GM23338 (cell line): ENCODE results near the gene KCNMA1. TPM values are rescaled to one million over a fixed set of nuclear protein-coding genes. Genes with fewer than 3 reads are reported as not detected.

ENCODE experiments used
- ATAC-seq: fragments of 200-7000 bp; cut with Tn5 transposase; 3 replicates; pipeline ENCODE4 v1.9.1; 2020
- DNase-seq: peaks from one replicate; pipeline ENCODE4 v3.0.0-alpha.2; 2015; ENCODE audit warnings: low spot score
- H2AFZ ChIP-seq: fragments of 200-600 bp; sonication (generic); 2 replicates; pipeline ENCODE4 v1.8.0; 2016; ENCODE audit warnings: antibody characterized with exemption, mild to moderate bottlenecking, moderate library complexity
- H3F3A ChIP-seq: fragments of 200-600 bp; sonication (generic); replicated peaks from 2 replicates; pipeline ENCODE4 v1.8.0; 2017; ENCODE audit warnings: antibody characterized with exemption, mixed run types, low read depth
- H3K27ac ChIP-seq: fragments of 200-600 bp; sonication (generic); 2 replicates; pipeline ENCODE4 v1.6.1; 2016; ENCODE audit warnings: low read depth
- H3K27me3 ChIP-seq: fragments of 200-600 bp; sonication (generic); 2 replicates; pipeline ENCODE4 v1.8.0; 2016; ENCODE audit warnings: mild to moderate bottlenecking, mixed run types, moderate library complexity; ENCODE audit not compliant: insufficient read depth
- H3K36me3 ChIP-seq: fragments of 200-600 bp; sonication (generic); 2 replicates; pipeline ENCODE4 v1.8.0; 2016; ENCODE audit warnings: mild to moderate bottlenecking; ENCODE audit not compliant: insufficient read depth
- H3K4me1 ChIP-seq: fragments of 200-600 bp; sonication (generic); 2 replicates; pipeline ENCODE4 v1.8.0; 2016; ENCODE audit warnings: mild to moderate bottlenecking, moderate library complexity; ENCODE audit not compliant: insufficient read depth
- H3K4me2 ChIP-seq: fragments of 200-600 bp; sonication (generic); 2 replicates; pipeline ENCODE4 v1.7.1; 2017; ENCODE audit warnings: mixed run types
- H3K4me3 ChIP-seq: fragments of 200-600 bp; sonication (generic); 2 replicates; pipeline ENCODE4 v1.6.1; 2016; ENCODE audit warnings: mixed run types
- H3K79me2 ChIP-seq: fragments of 200-600 bp; sonication (generic); replicated peaks from 2 replicates; pipeline ENCODE4 v1.8.0; 2017; ENCODE audit warnings: mild to moderate bottlenecking; ENCODE audit not compliant: insufficient read depth
- H3K9me2 ChIP-seq: fragments of 200-600 bp; sonication (generic); 2 replicates; pipeline ENCODE4 v1.8.0; 2017; ENCODE audit not compliant: insufficient read depth
- H4K20me1 ChIP-seq: fragments of 200-600 bp; sonication (generic); replicated peaks from 2 replicates; pipeline ENCODE4 v1.8.0; 2017; ENCODE audit warnings: mild to moderate bottlenecking; ENCODE audit not compliant: insufficient read depth
- H3K27ac Mint-ChIP-seq: 2 replicates; pipeline ENCODE4 v1.8.0; 2020; ENCODE audit warnings: inconsistent platforms, mild to moderate bottlenecking, moderate library complexity, mixed read lengths
- H3K27me3 Mint-ChIP-seq: 3 replicates; pipeline ENCODE4 v1.8.0; 2022; ENCODE audit warnings: low read depth, mild to moderate bottlenecking, moderate library complexity, mixed read lengths, inconsistent platforms; ENCODE audit not compliant: insufficient read depth, poor library complexity
- H3K36me3 Mint-ChIP-seq: 3 replicates; pipeline ENCODE4 v1.8.0; 2021; ENCODE audit warnings: low read depth, mild to moderate bottlenecking, inconsistent platforms, moderate library complexity, mixed read lengths
- H3K4me1 Mint-ChIP-seq: 3 replicates; pipeline ENCODE4 v1.8.0; 2020; ENCODE audit warnings: mild to moderate bottlenecking, inconsistent platforms, mixed read lengths
- H3K4me3 Mint-ChIP-seq: 3 replicates; pipeline ENCODE4 v1.8.0; 2021; ENCODE audit warnings: moderate library complexity, mild to moderate bottlenecking, inconsistent platforms, mixed read lengths
- H3K9me3 Mint-ChIP-seq: 3 replicates; pipeline ENCODE4 v1.8.0; 2020; ENCODE audit warnings: moderate library complexity, mild to moderate bottlenecking, inconsistent platforms, mixed read lengths
- CREB1 ChIP-seq: fragments of 250-450 bp; sonication (Bioruptor Pico); IDR thresholded peaks from 2 replicates; pipeline ENCODE4 v1.5.0; 2020; ENCODE audit warnings: low read depth, mild to moderate bottlenecking, moderate library complexity
- CTCF ChIP-seq, 2 experiments: fragments of 200-600 bp in 1 of 2; sonication (generic) in 1 of 2; conservative IDR thresholded peaks; 2 replicates each; pipeline versions ENCODE4 v1.5.1 to v1.6.1; 2016 to 2017; ENCODE audit warnings: antibody characterized with exemption in 2 of 2, low read depth in 2 of 2, mild to moderate bottlenecking in 2 of 2, moderate library complexity in 1 of 2
- EZH2 ChIP-seq: fragments of 200-600 bp; sonication (generic); IDR thresholded peaks from one replicate; pipeline ENCODE4 v1.8.0; 2017; ENCODE audit warnings: antibody characterized with exemption, mild to moderate bottlenecking, low read depth; ENCODE audit not compliant: unreplicated experiment
- EZH2phosphoT487 ChIP-seq: fragments of 200-600 bp; sonication (generic); IDR thresholded peaks from one replicate; pipeline ENCODE4 v1.8.1; 2018; ENCODE audit warnings: antibody characterized with exemption; ENCODE audit not compliant: unreplicated experiment
- JUNB ChIP-seq: IDR thresholded peaks from one replicate; pipeline ENCODE4 v1.6.1; 2016; ENCODE audit warnings: antibody characterized with exemption; ENCODE audit not compliant: unreplicated experiment
- NANOG ChIP-seq: IDR thresholded peaks from 2 replicates; pipeline ENCODE4 v1.6.1; 2016; ENCODE audit warnings: antibody characterized with exemption, borderline replicate concordance
- POLR2AphosphoS5 ChIP-seq: IDR thresholded peaks from 2 replicates; pipeline ENCODE4 v1.6.1; 2016; ENCODE audit warnings: antibody characterized with exemption, low read depth
- REST ChIP-seq: IDR thresholded peaks from one replicate; pipeline ENCODE4 v1.6.1; 2018; ENCODE audit warnings: antibody characterized with exemption; ENCODE audit not compliant: unreplicated experiment
- STAT1 ChIP-seq: IDR thresholded peaks from one replicate; pipeline ENCODE4 v1.6.1; 2016; ENCODE audit warnings: antibody characterized with exemption; ENCODE audit not compliant: unreplicated experiment
- ZNF114 ChIP-seq: fragments of 250-450 bp; sonication (Bioruptor Pico); IDR thresholded peaks from 2 replicates; pipeline ENCODE4 v1.5.0; 2020; ENCODE audit warnings: mild to moderate bottlenecking, moderate library complexity
- ZNF331 ChIP-seq: fragments of 250-450 bp; sonication (Bioruptor Pico); IDR thresholded peaks from 2 replicates; pipeline ENCODE4 v1.5.0; 2020; ENCODE audit warnings: low read depth, mild to moderate bottlenecking, moderate library complexity
- ZNF462 ChIP-seq: fragments of 250-450 bp; sonication (Bioruptor Pico); IDR thresholded peaks from 2 replicates; pipeline ENCODE4 v1.5.0; 2020; ENCODE audit warnings: mild to moderate bottlenecking, moderate library complexity
- polyA plus RNA-seq: library from polyadenylated mRNA; unstranded; fragments of >200 nt; fragmentation: Nextera tagmentation; extraction: Ambion mirVana; gene quantifications from 2 replicates; pipeline ENCODE4 v1.2.1, GENCODE V29; 2016
- total RNA-seq: library from RNA; depleted of rRNA; stranded (reverse); fragments of >200 nt; shearing (Covaris generic); gene quantifications from 2 replicates; pipeline ENCODE4 v1.2.3, GENCODE V29; 2014
- TF ChIP-seq, protein P1 (sequence below): IDR thresholded peaks from 2 replicates; pipeline ENCODE4 v1.6.1; 2016; ENCODE audit warnings: antibody characterized with exemption

Gene KCNMA1
- total and polyA plus RNA-seq, 2 experiments from 2014 or later, result 8.2 to 9.0 TPM

DNA sequence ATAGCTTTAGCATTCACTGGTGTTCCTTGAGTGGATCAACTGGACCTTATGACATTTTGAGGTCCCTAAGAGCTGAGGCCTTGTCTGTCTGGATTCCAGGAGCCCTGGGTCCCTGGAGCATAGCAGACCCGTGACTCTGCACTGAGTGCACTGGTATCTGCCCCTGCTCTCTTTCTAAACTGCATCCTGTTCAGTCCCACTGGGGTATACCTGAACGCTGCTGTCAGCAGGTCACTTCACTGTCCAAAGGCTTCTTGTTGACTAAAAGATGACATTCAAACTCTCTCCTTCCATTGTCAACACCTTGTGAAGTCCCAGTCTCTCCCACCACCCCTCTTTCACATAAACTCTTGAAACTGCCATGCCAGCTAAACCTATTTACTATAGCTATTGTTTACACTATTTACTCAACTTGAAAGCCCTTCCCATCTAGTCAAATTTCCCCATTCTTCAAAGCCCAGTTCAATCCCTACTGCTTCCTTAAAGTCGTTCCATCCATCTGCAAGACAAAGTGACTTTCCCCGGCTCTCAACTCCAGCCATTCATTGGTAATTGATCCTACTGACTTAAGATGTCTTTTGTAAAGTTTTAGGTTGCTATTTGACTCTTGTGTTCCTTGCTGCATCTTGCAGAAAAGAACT lies 523.3 kb downstream of the KCNMA1 start:
- H3K4me1 Mint-ChIP-seq, result peaks cover 53% of the 10 kb centered on the region
- no peak overlapping the region for H2AFZ ChIP-seq
- DNase-seq (peak; percentile 87), ATAC-seq (peak; percentile 78)
- TF ChIP-seq STAT1 (no peak), CTCF (conservative IDR thresholded peaks at IDR 0.05; ENCODE audit: low read depth in 2 of 2) (no peak), CREB1 (CRISPR knock-in tag) (no peak), EZH2phosphoT487 (no peak), ZNF114 (no peak), JUNB (no peak), ZNF331 (CRISPR knock-in tag) (no peak), ZNF462 (CRISPR knock-in tag) (peak; percentile 39; the same call in 1 of the 2 replicates), NANOG (peak; percentile 98), POLR2AphosphoS5 (no peak), REST (no peak), EZH2 (no peak)
- TF ChIP-seq, protein P1, sequence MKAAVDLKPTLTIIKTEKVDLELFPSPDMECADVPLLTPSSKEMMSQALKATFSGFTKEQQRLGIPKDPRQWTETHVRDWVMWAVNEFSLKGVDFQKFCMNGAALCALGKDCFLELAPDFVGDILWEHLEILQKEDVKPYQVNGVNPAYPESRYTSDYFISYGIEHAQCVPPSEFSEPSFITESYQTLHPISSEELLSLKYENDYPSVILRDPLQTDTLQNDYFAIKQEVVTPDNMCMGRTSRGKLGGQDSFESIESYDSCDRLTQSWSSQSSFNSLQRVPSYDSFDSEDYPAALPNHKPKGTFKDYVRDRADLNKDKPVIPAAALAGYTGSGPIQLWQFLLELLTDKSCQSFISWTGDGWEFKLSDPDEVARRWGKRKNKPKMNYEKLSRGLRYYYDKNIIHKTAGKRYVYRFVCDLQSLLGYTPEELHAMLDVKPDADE, result no peak
- 0 out of 2 replicates have a peak overlapping the region, but pooled peaks have one; percentile 4 for H3K27ac Mint-ChIP-seq
- H3K79me2 ChIP-seq, result no peaks in the 10 kb centered on the region
- peak overlapping the region; percentile 9; the same call in 1 of the 2 replicates for H3K4me3 ChIP-seq
- peak overlapping the region; percentile 45 for H3K4me3 Mint-ChIP-seq
- H3K36me3 ChIP-seq, result no peaks in the 10 kb centered on the region
- no peaks in the 10 kb centered on the region for H3K9me3 Mint-ChIP-seq
- peaks cover 4% of the 10 kb centered on the region; the same call in 1 of the 2 replicates for H3K27me3 ChIP-seq
- no peaks in the 10 kb centered on the region for H3K36me3 Mint-ChIP-seq
- peaks cover 9% of the 10 kb centered on the region for H3K27me3 Mint-ChIP-seq
- 0 out of 2 replicates have a peak, but pooled peaks cover 4% of the 10 kb centered on the region for H3F3A ChIP-seq
- no peaks in the 10 kb centered on the region for H3K9me2 ChIP-seq
- H3K4me1 ChIP-seq, result peaks cover 47% of the 10 kb centered on the region
- H3K27ac ChIP-seq, result no peak overlapping the region
- no peaks in the 10 kb centered on the region for H4K20me1 ChIP-seq
- peak overlapping the region; percentile 60 for H3K4me2 ChIP-seq
